Breast epithelium (tissue), 3 donors: ENCODE data around the gene RELN.

ENCODE experiments used
- CTCF ChIP-seq, 3 donors: fragments of 450-650 bp; IDR thresholded peaks; one replicate each; pipeline ENCODE4 v1.5.1; 2016 to 2017; ENCODE audit warnings: antibody characterized with exemption in 3 of 3, mild to moderate bottlenecking in 3 of 3, moderate library complexity in 3 of 3
- POLR2A ChIP-seq: fragments of 450-650 bp; IDR thresholded peaks from one replicate; pipeline ENCODE4 v1.6.1; 2016; ENCODE audit warnings: antibody characterized with exemption, mild to moderate bottlenecking, moderate library complexity

GRCh38 chr7:103592187-103592586 is 397.3 kb downstream of the RELN start:
- TF ChIP-seq POLR2A (no peak), CTCF (IDR thresholded peaks at IDR 0.05) (no peak)
